GM12878 (cell line): Measurements from ENCODE around the gene CD83. TPM values are rescaled to one million over a fixed set of nuclear protein-coding genes. Genes with fewer than 3 reads are reported as not detected.

Source experiments
- ATAC-seq: fragments of 200-7000 bp; cut with Tn5 transposase; 3 replicates; pipeline ENCODE4 v1.9.1; 2020; ENCODE audit warnings: mild to moderate bottlenecking, moderate library complexity
- BruUV-seq: library from RNA; stranded (reverse); fragments of 400-500 nt; replicated peaks from 2 replicates; lab custom pipeline; 2021; lab: Mats Ljungman, UMichigan
- CTCF ChIA-PET: fragments of 300-600 bp; sonication (Branson Sonifier 250); formaldehyde crosslinking; extraction: SDS; loops from one replicate; lab custom pipeline; 2021; ENCODE audit warnings: inconsistent platforms; lab: Yijun Ruan, JAX
- POLR2A ChIA-PET: fragments of 350-600 bp; formaldehyde crosslinking; extraction: SDS; loops from one replicate; lab custom pipeline; 2021; ENCODE audit warnings: inconsistent platforms; lab: Charles Lee
- RAD21 ChIA-PET: fragments of 300-600 bp; sonication (Branson Sonifier 250); formaldehyde crosslinking; loops from one replicate; lab custom pipeline; 2023; ENCODE audit warnings: antibody characterized with exemption; ENCODE audit not compliant: unreplicated experiment; lab: Charles Lee
- SMC1A ChIA-PET: fragments of 300-600 bp; sonication (Branson Sonifier 250); formaldehyde crosslinking; loops from one replicate; lab custom pipeline; 2023; ENCODE audit not compliant: unreplicated experiment, uncharacterized antibody; lab: Charles Lee
- DNase-seq: peaks from one replicate; pipeline ENCODE4 v3.0.0-alpha.2; 2011; ENCODE audit warnings: low read depth, low spot score
- FAIRE-seq: peaks from 3 replicates; lab custom pipeline; 2011; peaks lifted over from hg19 to GRCh38; lab: Jason Lieb, UNC
- H2AFZ ChIP-seq: 2 replicates; pipeline ENCODE4 v1.6.0; 2011; ENCODE audit warnings: low read depth, low read length, control low read depth; ENCODE audit not compliant: control insufficient read depth
- H3K27ac ChIP-seq: 2 replicates; pipeline ENCODE4 v1.5.1; 2011; ENCODE audit warnings: control low read depth; ENCODE audit not compliant: control insufficient read depth, insufficient read depth
- H3K27me3 ChIP-seq, 2 experiments: replicated peaks in 1 of 2; 2 replicates each; pipeline versions ENCODE4 v1.6.0 to v1.6.1; 2011; ENCODE audit warnings: low read length in 1 of 2; ENCODE audit not compliant: control insufficient read depth in 2 of 2, insufficient read depth in 2 of 2
- H3K36me3 ChIP-seq, 2 experiments: 2 replicates each; pipeline ENCODE4 v1.5.1; 2011; ENCODE audit warnings: low read length in 1 of 2; ENCODE audit not compliant: control insufficient read depth in 2 of 2, insufficient read depth in 2 of 2
- H3K4me1 ChIP-seq: 2 replicates; pipeline ENCODE4 v1.6.1; 2011; ENCODE audit warnings: mild to moderate bottlenecking, low read length, moderate library complexity, mixed read lengths; ENCODE audit not compliant: control insufficient read depth, insufficient read depth
- H3K4me2 ChIP-seq: 2 replicates; pipeline ENCODE4 v1.6.0; 2011; ENCODE audit warnings: control low read depth; ENCODE audit not compliant: control insufficient read depth, insufficient read depth
- H3K4me3 ChIP-seq: fragments of 200-600 bp; sonication (generic); 2 replicates; pipeline ENCODE4 v1.5.1; 2016
- H3K79me2 ChIP-seq: 2 replicates; pipeline ENCODE4 v1.6.0; 2011; ENCODE audit warnings: low read length; ENCODE audit not compliant: control insufficient read depth, insufficient read depth
- H3K9ac ChIP-seq: 2 replicates; pipeline ENCODE4 v1.8.0; 2011; ENCODE audit warnings: low read length, control low read depth, mixed read lengths; ENCODE audit not compliant: control insufficient read depth, insufficient read depth
- H3K9me3 ChIP-seq: replicated peaks from 3 replicates; pipeline ENCODE4 v1.5.1; 2011; ENCODE audit warnings: mild to moderate bottlenecking, low read length; ENCODE audit not compliant: control insufficient read depth, insufficient read depth
- H4K20me1 ChIP-seq: 2 replicates; pipeline ENCODE4 v1.6.0; 2011; ENCODE audit not compliant: control insufficient read depth, insufficient read depth
- GATAD2B ChIP-seq: fragments of 450-650 bp; conservative IDR thresholded peaks from 2 replicates; pipeline ENCODE4 v1.6.1; 2017; ENCODE audit warnings: low read depth, mild to moderate bottlenecking, moderate library complexity
- IRF3 ChIP-seq: fragments of 450-650 bp; IDR thresholded peaks from 2 replicates; pipeline ENCODE4 v1.6.1; 2014; ENCODE audit warnings: mild to moderate bottlenecking
- JUNB ChIP-seq: IDR thresholded peaks from 2 replicates; pipeline ENCODE4 v1.6.1; 2016; ENCODE audit warnings: antibody characterized with exemption, mild to moderate bottlenecking
- NRF1 ChIP-seq: conservative IDR thresholded peaks from 2 replicates; pipeline ENCODE4 v1.6.1; 2011; ENCODE audit warnings: mild to moderate bottlenecking, low read depth, low read length, improper control_type of control experiment
- YBX1 ChIP-seq: fragments of 450-650 bp; IDR thresholded peaks from 2 replicates; pipeline ENCODE4 v1.6.1; 2016; ENCODE audit warnings: antibody characterized with exemption
- ZBTB4 ChIP-seq: fragments of 450-650 bp; formaldehyde crosslinking; IDR thresholded peaks from 2 replicates; pipeline ENCODE4 v1.4.0; 2022; ENCODE audit warnings: mild to moderate bottlenecking, moderate library complexity
- ZNF592 ChIP-seq: fragments of 450-650 bp; IDR thresholded peaks from 2 replicates; pipeline ENCODE4 v1.6.1; 2017; ENCODE audit warnings: mild to moderate bottlenecking, moderate library complexity
- ZNF687 ChIP-seq: fragments of 450-650 bp; IDR thresholded peaks from 2 replicates; pipeline ENCODE4 v1.6.1; 2017; ENCODE audit warnings: mild to moderate bottlenecking, moderate library complexity
- WGBS: methylation state at CpG from one replicate; pipeline ENCODE4 v1.1.6; 2016; ENCODE audit warnings: low lambda C conversion rate; ENCODE audit not compliant: insufficient replicate concordance, insufficient coverage; ENCODE audit errors: missing lambda C conversion rate; 5-methylcytosine and 5-hydroxymethylcytosine counted together
- in situ Hi-C: fragments of 300-500 bp; cut with MboI; formaldehyde crosslinking; loops from 9 replicates; pipeline ENCODE4 v1.14.3; 2018; ENCODE audit warnings: mixed read lengths
- intact Hi-C: fragments of 100-400 bp; cut with micrococcal nuclease; formaldehyde crosslinking; loops from one replicate; pipeline ENCODE4 v1.14.2; 2022; ENCODE audit not compliant: unreplicated experiment
- polyA plus RNA-seq, 11 experiments: library from polyadenylated mRNA; depleted of rRNA in 4 of 11; unstranded in 6 of 11; stranded (reverse) in 5 of 11; fragments of >200 nt; fragmentation: Nextera tagmentation in 4 of 11; fragmentation: Illumina TruSeq in 1 of 11; extraction: Ambion mirVana in 4 of 11; extraction: Trizol in 1 of 11; gene quantifications; 1 replicate in 1 of 11; 2 replicates in 10 of 11; pipeline versions ENCODE4 v1.2.1 to v1.2.3, GENCODE V29; 2011 to 2016; ENCODE audit warnings: inconsistent platforms in 2 of 11, missing spikeins in 2 of 11, low read depth in 1 of 11
- total RNA-seq, 4 experiments: library from RNA; depleted of rRNA in 3 of 4; stranded (reverse); fragments of >200 nt in 3 of 4; fragmentation: Illumina TruSeq in 1 of 4; extraction: Trizol in 1 of 4; gene quantifications; 2 replicates each; pipeline versions ENCODE4 v1.2.1 to v1.2.3, GENCODE V29; 2013 to 2021

Gene CD83
- total and polyA plus RNA-seq, 10 of the 15 experiments (the other 5 are each of a cell fraction or from before 2014, with no cell fraction given) = 76.1 to 174 (median 129) TPM

GRCh38 chr6:14105547-14105946 lies 12.0 kb upstream of the CD83 start:
- ATAC-seq = no peak

More at GRCh38 chr6:14105547-14105946, 12.0 kb upstream of the CD83 start:
- H4K20me1 ChIP-seq = no peaks in the 10 kb centered on the region
- no peak overlapping the region for H3K27ac ChIP-seq
- no peaks in the 10 kb centered on the region for H3K36me3 ChIP-seq
- no peaks in the 10 kb centered on the region; a peak in 1 of 4 replicates for H3K27me3 ChIP-seq
- no peaks in the 10 kb centered on the region for H3K79me2 ChIP-seq
- no peak overlapping the region for H2AFZ ChIP-seq
- H3K4me3 ChIP-seq = no peak overlapping the region
- ChIA-PET SMC1A (interaction anchor here (6.5 to 8.6 kb wide), 2 partner anchors 14 to 15 kb away, joined by 62 to 319 read pairs; no protein-coding TSS in a partner anchor), CTCF (interaction anchor here (1.0 to 1.8 kb wide), 2 partner anchors 24 to 38 kb away, joined by 4 to 5 read pairs; no protein-coding TSS in a partner anchor), RAD21 (interaction anchor here (6.9 kb wide), 1 partner anchor 17 kb away, joined by 111 read pairs; the partner anchor contains the start of gene CD83), POLR2A (interaction anchor here (6.4 to 7.2 kb wide), 2 partner anchors 12 to 31 kb away, joined by 56 to 126 read pairs; no protein-coding TSS in a partner anchor)
- H3K9ac ChIP-seq = no peak overlapping the region
- H3K4me1 ChIP-seq = peaks cover 39% of the 10 kb centered on the region
- in situ Hi-C loops (loop anchor here (25.0 kb wide), 1 partner anchor 1743 kb away; no protein-coding TSS in a partner anchor), intact Hi-C loops (loop anchor here (5.0 kb wide), 1 partner anchor 772 kb away; no protein-coding TSS in a partner anchor)
- BruUV-seq = no TSS peak
- WGBS = 46% methylated on average over 1 of the region's 1 CpG
- FAIRE-seq (no peak), DNase-seq (no peak)
- H3K9me3 ChIP-seq = peaks cover 15% of the 10 kb centered on the region
- H3K4me2 ChIP-seq = no peak overlapping the region
- no peak for TF ChIP-seq GATAD2B
- no peak for TF ChIP-seq YBX1
- no peak for TF ChIP-seq NRF1
- no peak for TF ChIP-seq IRF3
- peak; percentile 87; the same call in 1 of the 2 replicates for TF ChIP-seq ZNF592
- no peak for TF ChIP-seq JUNB
- TF ChIP-seq ZBTB4 (CRISPR knock-in tag) = 0 out of 2 replicates have a peak, but pooled peaks have one; percentile 24
- peak; percentile 65 for TF ChIP-seq ZNF687
